H9 (cell line): ENCODE results near the gene WDR17. TPM values are rescaled to one million over a fixed set of nuclear protein-coding genes. Genes with fewer than 3 reads are reported as not detected.

Source experiments
- DNase-seq: peaks from one replicate; pipeline ENCODE4 v3.0.0-alpha.2; 2017
- H2AFZ ChIP-seq: one replicate; pipeline ENCODE4 v1.6.1; 2013; ENCODE audit warnings: mild to moderate bottlenecking, low read length, control low read depth, moderate library complexity
- H2AK5ac ChIP-seq: 2 replicates; pipeline ENCODE4 v1.6.1; 2013; ENCODE audit warnings: low read length, control low read depth, mixed read lengths; ENCODE audit not compliant: insufficient read length
- H2BK120ac ChIP-seq: one replicate; pipeline ENCODE4 v1.6.1; 2013; ENCODE audit warnings: low read depth, mild to moderate bottlenecking, low read length, control low read depth, inconsistent platforms; ENCODE audit not compliant: poor library complexity, severe bottlenecking
- H2BK12ac ChIP-seq: 2 replicates; pipeline ENCODE4 v1.6.1; 2013; ENCODE audit warnings: low read length, control low read depth, mixed read lengths, low read depth; ENCODE audit not compliant: insufficient read length
- H2BK15ac ChIP-seq: 2 replicates; pipeline ENCODE4 v1.6.1; 2013; ENCODE audit warnings: low read depth, low read length, control low read depth
- H2BK20ac ChIP-seq: one replicate; pipeline ENCODE4 v1.6.1; 2013; ENCODE audit warnings: low read depth, mild to moderate bottlenecking, low read length, control low read depth, inconsistent platforms; ENCODE audit not compliant: poor library complexity, severe bottlenecking
- H2BK5ac ChIP-seq: 2 replicates; pipeline ENCODE4 v1.6.1; 2013; ENCODE audit warnings: low read length, control low read depth, mixed read lengths; ENCODE audit not compliant: insufficient read length
- H3K14ac ChIP-seq: 2 replicates; pipeline ENCODE4 v1.6.1; 2013; ENCODE audit warnings: low read length, control low read depth; ENCODE audit not compliant: insufficient read depth
- H3K18ac ChIP-seq: 2 replicates; pipeline ENCODE4 v1.6.1; 2013; ENCODE audit warnings: low read depth, mild to moderate bottlenecking, mixed read lengths, low read length, control low read depth; ENCODE audit not compliant: insufficient read length
- H3K23ac ChIP-seq: 2 replicates; pipeline ENCODE4 v1.6.1; 2013; ENCODE audit warnings: low read length, control low read depth, mixed read lengths, low read depth; ENCODE audit not compliant: insufficient read length
- H3K23me2 ChIP-seq: 2 replicates; pipeline ENCODE4 v1.6.1; 2013; ENCODE audit warnings: low read depth, mild to moderate bottlenecking, mixed read lengths, low read length, control low read depth; ENCODE audit not compliant: insufficient read length, poor library complexity, severe bottlenecking
- H3K27ac ChIP-seq: 2 replicates; pipeline ENCODE4 v1.5.1; 2013; ENCODE audit warnings: low read length, control low read depth, mixed read lengths, low read depth; ENCODE audit not compliant: insufficient read length
- H3K27me3 ChIP-seq: 2 replicates; pipeline ENCODE4 v1.6.1; 2013; ENCODE audit warnings: low read length, control low read depth, inconsistent platforms; ENCODE audit not compliant: insufficient read depth
- H3K4ac ChIP-seq: 2 replicates; pipeline ENCODE4 v1.6.1; 2013; ENCODE audit warnings: low read depth, mild to moderate bottlenecking, control low read depth, inconsistent platforms, low read length, moderate library complexity
- H3K4me1 ChIP-seq: 2 replicates; pipeline ENCODE4 v1.6.1; 2013; ENCODE audit warnings: low read length, control low read depth, inconsistent platforms; ENCODE audit not compliant: insufficient read depth
- H3K4me2 ChIP-seq: 2 replicates; pipeline ENCODE4 v1.6.1; 2013; ENCODE audit warnings: low read length, control low read depth, mixed read lengths; ENCODE audit not compliant: insufficient read length, insufficient read depth
- H3K56ac ChIP-seq: 2 replicates; pipeline ENCODE4 v1.6.1; 2013; ENCODE audit warnings: low read depth, mild to moderate bottlenecking, mixed read lengths, low read length, control low read depth; ENCODE audit not compliant: insufficient read length
- H3K79me1 ChIP-seq: 2 replicates; pipeline ENCODE4 v1.6.1; 2013; ENCODE audit warnings: low read depth, mild to moderate bottlenecking, moderate library complexity, low read length, control low read depth, inconsistent platforms; ENCODE audit not compliant: insufficient read depth, poor library complexity, severe bottlenecking
- H3K79me2 ChIP-seq: 2 replicates; pipeline ENCODE4 v1.6.1; 2013; ENCODE audit warnings: low read length, control low read depth, inconsistent platforms; ENCODE audit not compliant: insufficient read depth
- H3K9ac ChIP-seq: 2 replicates; pipeline ENCODE4 v1.6.1; 2013; ENCODE audit warnings: low read length, control low read depth, mixed read lengths; ENCODE audit not compliant: insufficient read length; ENCODE audit errors: extremely low read depth
- H3K9me3 ChIP-seq: one replicate; pipeline ENCODE4 v1.6.1; 2013; ENCODE audit warnings: low read depth, low read length, inconsistent platforms; ENCODE audit not compliant: control insufficient read depth
- H3T11ph ChIP-seq: one replicate; pipeline ENCODE4 v1.6.1; 2013; ENCODE audit warnings: mild to moderate bottlenecking, low read length, control low read depth, inconsistent platforms
- H4K20me1 ChIP-seq: one replicate; pipeline ENCODE4 v1.6.1; 2013; ENCODE audit not compliant: control insufficient read depth, insufficient read length, insufficient read depth
- H4K5ac ChIP-seq: 2 replicates; pipeline ENCODE4 v1.6.1; 2013; ENCODE audit warnings: low read depth, mild to moderate bottlenecking, mixed read lengths, low read length, control low read depth; ENCODE audit not compliant: insufficient read length
- H4K8ac ChIP-seq: replicated peaks from 2 replicates; pipeline ENCODE4 v1.6.1; 2013; ENCODE audit warnings: low read length, control low read depth, mixed read lengths, low read depth; ENCODE audit not compliant: insufficient read length
- H4K91ac ChIP-seq: 2 replicates; pipeline ENCODE4 v1.6.1; 2013; ENCODE audit warnings: low read depth, mild to moderate bottlenecking, moderate library complexity, mixed read lengths, low read length, control low read depth; ENCODE audit not compliant: insufficient read length
- H3K27ac Mint-ChIP-seq, 3 experiments: 2 replicates in 2 of 3; 3 replicates in 1 of 3; pipeline ENCODE4 v1.8.0; 2020 to 2021; ENCODE audit warnings: mixed read lengths in 3 of 3, mild to moderate bottlenecking in 1 of 3, moderate library complexity in 1 of 3
- H3K27me3 Mint-ChIP-seq: 2 replicates; pipeline ENCODE4 v1.8.0; 2021; ENCODE audit warnings: low read depth, mild to moderate bottlenecking, moderate library complexity, mixed read lengths
- H3K36me3 Mint-ChIP-seq, 3 experiments: 2 replicates in 2 of 3; 3 replicates in 1 of 3; pipeline ENCODE4 v1.8.0; 2020 to 2021; ENCODE audit warnings: low read depth in 3 of 3, mixed read lengths in 3 of 3; ENCODE audit not compliant: insufficient read depth in 1 of 3
- H3K4me1 Mint-ChIP-seq, 2 experiments: 2 replicates each; pipeline ENCODE4 v1.8.0; 2020; ENCODE audit warnings: mixed read lengths in 2 of 2
- H3K4me3 Mint-ChIP-seq, 2 experiments: 2 replicates in 1 of 2; 3 replicates in 1 of 2; pipeline ENCODE4 v1.8.0; 2020 to 2021; ENCODE audit warnings: mild to moderate bottlenecking in 2 of 2, mixed read lengths in 2 of 2, moderate library complexity in 1 of 2
- H3K9me3 Mint-ChIP-seq, 2 experiments: 2 replicates in 1 of 2; 3 replicates in 1 of 2; pipeline ENCODE4 v1.8.0; 2020; ENCODE audit warnings: mild to moderate bottlenecking in 2 of 2, mixed read lengths in 2 of 2, moderate library complexity in 1 of 2
- CTCF ChIP-seq: fragments of 200-600 bp; sonication (generic); conservative IDR thresholded peaks from 3 replicates; pipeline ENCODE4 v1.8.0; 2021; ENCODE audit warnings: antibody characterized with exemption, mild to moderate bottlenecking
- total RNA-seq: library from RNA; stranded (reverse); gene quantifications from 2 replicates; pipeline ENCODE4 v1.2.1, GENCODE V29; 2021

Gene WDR17
- total RNA-seq, 1 experiment from 2014 or later = 2.6 TPM

DNA sequence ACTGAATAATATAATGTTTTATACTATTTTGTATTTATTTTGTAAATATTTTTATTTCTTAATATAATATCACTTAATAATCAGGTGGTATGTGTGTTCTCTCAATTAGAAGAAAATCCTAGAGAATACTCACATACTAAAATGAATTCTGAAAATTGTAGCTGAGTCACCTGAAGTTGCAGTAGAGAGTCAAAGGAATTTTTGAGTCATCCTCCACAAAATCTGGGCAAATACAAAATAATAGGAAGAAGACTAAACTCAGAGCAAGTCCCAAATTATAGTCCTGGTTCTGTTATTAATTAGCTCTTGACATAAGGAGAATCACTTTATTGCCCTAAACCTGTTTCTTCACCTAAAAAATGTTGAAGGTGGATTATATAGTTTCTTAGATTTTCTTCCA is 72.0 kb downstream of the WDR17 start:
- Histone ChIP-seq H2BK5ac (no peak overlapping the region), H4K8ac (no peak overlapping the region), H3K9ac (no peak overlapping the region), H3K4ac (no peak overlapping the region), H3K56ac (no peak overlapping the region), H3K4me1 (no peaks in the 10 kb centered on the region), H3K18ac (no peak overlapping the region), H2BK15ac (no peak overlapping the region), H3K14ac (no peak overlapping the region), H2AK5ac (no peak overlapping the region), H4K20me1 (no peaks in the 10 kb centered on the region), H3K27ac (no peak overlapping the region), H3K79me1 (no peaks in the 10 kb centered on the region), H3T11ph (no peak overlapping the region), H3K27me3 (no peaks in the 10 kb centered on the region), H3K9me3 (no peaks in the 10 kb centered on the region), H4K91ac (no peak overlapping the region), H3K4me2 (no peak overlapping the region), H3K23me2 (no peaks in the 10 kb centered on the region), H2AFZ (no peak overlapping the region), H3K23ac (no peak overlapping the region), H3K79me2 (no peaks in the 10 kb centered on the region), H2BK20ac (no peak overlapping the region), H2BK12ac (no peak overlapping the region), H2BK120ac (no peak overlapping the region), H4K5ac (no peak overlapping the region)
- DNase-seq = no peak
- Mint-ChIP-seq H3K4me1 (0 out of 4 replicates have a peak, but pooled peaks cover 0 to 2% of the 10 kb centered on the region in 2 experiments), H3K36me3 (no peaks in the 10 kb centered on the region), H3K27ac (no peak overlapping the region; a peak in 1 of 7 replicates), H3K4me3 (no peak overlapping the region), H3K9me3 (no peaks in the 10 kb centered on the region), H3K27me3 (no peaks in the 10 kb centered on the region)
- no peak for TF ChIP-seq CTCF
